GM18907 (cell line): ENCODE measurements around the gene GOLGA6L10.
"Not testable (repeated sequence)": the region's sequence is repeated elsewhere in the genome, so short reads cannot be mapped to it uniquely, and the experiment has no call there.

Source experiments
- ATAC-seq: cut with Tn5 transposase; IDR thresholded peaks from one replicate; pipeline ENCODE4 v1.9.1; 2021; ENCODE audit warnings: mild to moderate bottlenecking, moderate library complexity; ENCODE audit not compliant: unreplicated experiment

GOLGA6L10 gene

DNA sequence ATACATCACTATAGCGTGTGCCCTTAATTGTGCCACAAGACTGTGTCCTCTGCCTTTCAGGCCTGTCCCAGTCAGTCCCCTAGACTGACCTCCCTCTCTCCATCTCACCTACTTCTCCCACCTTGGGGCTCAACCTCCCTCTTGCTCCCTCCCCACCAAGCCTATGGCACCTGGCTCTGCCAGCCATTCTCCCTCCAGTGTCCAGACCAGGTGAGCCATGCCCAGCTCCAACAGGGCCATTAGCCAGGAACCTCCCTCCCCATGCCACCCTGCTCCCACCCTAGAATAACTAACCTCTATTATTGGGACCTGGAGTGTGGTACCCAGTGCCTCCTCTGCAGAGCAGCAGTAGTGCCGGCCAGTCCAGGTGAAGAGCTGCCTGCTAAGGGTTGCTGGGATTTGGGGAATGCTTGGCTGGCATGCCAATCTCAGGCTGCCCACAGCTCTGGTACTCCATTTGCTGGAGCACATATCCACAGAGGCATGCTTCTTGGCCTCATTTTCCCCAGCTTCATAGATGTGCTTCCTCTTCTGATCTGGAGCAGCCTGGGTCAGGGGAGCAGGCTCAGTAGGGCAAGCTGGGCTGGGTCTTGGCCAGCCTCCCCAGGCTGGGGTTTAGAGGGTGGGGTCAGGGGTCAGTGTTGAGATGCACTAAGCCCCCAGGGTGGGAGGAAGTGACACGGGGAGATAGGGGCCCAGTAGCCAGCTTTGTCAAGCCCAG is 47.8 kb downstream of the GOLGA6L10 start:
- no peak for ATAC-seq

DNA sequence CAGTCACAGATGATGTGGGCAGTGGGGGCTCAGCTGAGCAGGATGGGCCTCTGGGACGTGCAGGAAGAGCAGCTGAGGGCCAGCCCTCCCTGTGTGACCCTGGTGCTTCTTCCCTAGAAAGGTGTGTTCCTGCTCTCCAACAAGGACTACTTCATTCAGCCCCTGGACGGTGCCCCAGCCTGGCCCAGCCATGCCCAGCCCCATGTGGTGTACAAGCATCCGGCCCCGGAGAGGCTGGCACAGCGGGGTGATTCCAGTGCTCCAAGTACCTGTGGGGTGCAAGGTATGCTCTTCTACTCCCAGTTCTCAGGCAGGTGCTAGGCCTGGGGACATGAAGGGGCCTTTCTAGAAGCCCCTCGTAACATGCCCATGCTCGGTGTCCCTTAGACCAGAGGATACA is 48.4 kb downstream of the GOLGA6L10 start:
- no peak for ATAC-seq

- not testable (repeated sequence) for ATAC-seq
These were observed 48.9 kb downstream of the GOLGA6L10 start for GRCh38 chr15:82300326-82300725.

- not testable (repeated sequence) for ATAC-seq
These were observed 49.8 kb downstream of the GOLGA6L10 start for GRCh38 chr15:82299511-82299914.

DNA sequence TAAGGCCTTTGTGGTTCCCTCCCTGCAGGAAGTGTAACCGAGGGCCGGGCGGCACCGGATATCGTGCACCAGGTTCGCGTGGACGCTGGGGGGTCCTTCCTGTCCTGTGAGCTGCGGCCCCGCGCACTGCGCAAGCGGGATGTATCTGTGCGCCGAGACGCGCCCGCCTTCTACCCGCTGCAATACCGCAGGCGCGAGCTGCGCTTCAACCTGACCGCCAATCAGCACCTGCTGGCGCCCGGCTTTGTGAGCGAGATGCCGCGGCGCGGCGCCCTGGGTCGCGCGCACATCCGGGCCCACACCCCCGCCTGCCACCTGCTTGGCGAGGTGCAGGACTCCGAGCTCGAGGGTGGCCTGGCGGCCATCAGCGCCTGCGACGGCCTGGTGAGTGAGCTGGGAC is 50.8 kb downstream of the GOLGA6L10 start:
- no peak for ATAC-seq

GRCh38 chr15:82298032-82298431 is 51.2 kb downstream of the GOLGA6L10 start:
- ATAC-seq, result no peak

- no peak for ATAC-seq
These were observed 51.7 kb downstream of the GOLGA6L10 start for GRCh38 chr15:82297546-82297945.

DNA sequence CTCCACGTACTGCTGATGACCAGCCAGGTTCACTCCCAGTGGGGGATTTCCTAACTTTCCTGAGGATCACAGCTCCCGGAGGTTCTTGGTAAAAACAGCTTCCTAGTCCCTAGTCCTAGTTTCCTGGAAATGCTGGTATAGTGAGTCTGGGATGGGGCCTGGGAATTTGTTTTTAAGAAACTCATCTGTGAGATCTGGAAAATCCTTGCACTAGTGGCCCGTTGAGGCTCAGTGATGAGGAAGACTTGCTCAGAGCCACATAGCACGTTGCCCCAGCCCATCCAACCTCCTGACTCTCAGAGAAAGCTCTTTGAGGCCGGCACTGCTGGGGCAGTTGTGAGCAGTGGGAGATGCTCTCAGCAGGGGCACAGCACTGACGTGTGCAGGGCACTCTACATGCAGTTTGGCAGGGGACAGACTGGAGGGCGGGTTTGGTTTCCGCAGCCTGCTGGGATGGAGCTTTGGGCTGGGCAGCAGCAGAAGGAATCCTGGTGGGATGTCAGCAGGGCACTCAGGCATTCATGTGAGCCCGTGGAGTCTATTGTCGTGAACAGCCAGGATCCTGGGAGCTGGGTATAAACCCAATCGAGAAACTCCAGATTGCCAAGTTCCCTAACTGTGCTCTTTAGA is 55.1 kb downstream of the GOLGA6L10 start:
- ATAC-seq, result no peak

DNA sequence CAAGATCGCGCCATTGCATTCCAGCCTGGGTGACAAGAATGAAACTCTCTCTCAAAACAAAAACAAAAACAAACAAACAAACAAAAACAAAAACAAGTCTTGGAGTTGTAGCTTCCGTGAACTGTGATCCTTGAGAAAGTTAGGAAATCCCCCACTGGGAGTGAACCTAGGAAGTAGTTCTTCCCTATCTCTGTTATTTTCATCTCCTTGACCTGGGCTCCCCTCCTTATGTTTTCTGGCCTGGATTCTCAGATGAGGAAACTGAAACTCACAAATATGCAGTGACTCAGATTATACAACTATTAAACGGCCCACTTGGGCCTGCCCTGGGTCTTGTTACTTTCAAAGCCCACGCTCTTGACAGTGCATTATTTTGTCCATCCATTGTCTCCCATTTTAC is 57.0 kb downstream of the GOLGA6L10 start:
- no peak for ATAC-seq
